Suprapubic skin (tissue), 4 donors: ENCODE measurements around the gene CCDC148. TPM values are rescaled to one million over a fixed set of nuclear protein-coding genes. Genes with fewer than 3 reads are reported as not detected.

Source experiments
- DNase-seq, 2 donors: peaks; one replicate each; pipeline ENCODE4 v3.0.0-alpha.2; 2019; ENCODE audit warnings: low spot score in 2 of 2
- H3K27ac ChIP-seq: fragments of 200-600 bp; sonication (generic); one replicate; pipeline ENCODE4 v1.5.1; 2019
- H3K27me3 ChIP-seq: fragments of 200-600 bp; sonication (generic); one replicate; pipeline ENCODE4 v1.5.1; 2019
- H3K36me3 ChIP-seq: fragments of 200-600 bp; sonication (generic); one replicate; pipeline ENCODE4 v1.5.1; 2019
- H3K4me1 ChIP-seq: fragments of 200-600 bp; sonication (generic); one replicate; pipeline ENCODE4 v1.5.1; 2019
- H3K4me3 ChIP-seq: fragments of 200-600 bp; sonication (generic); one replicate; pipeline ENCODE4 v1.5.1; 2019; ENCODE audit warnings: mild to moderate bottlenecking
- H3K9me3 ChIP-seq: fragments of 200-600 bp; sonication (generic); one replicate; pipeline ENCODE4 v1.5.1; 2019
- EP300 ChIP-seq: sonication (generic); formaldehyde crosslinking; IDR thresholded peaks from one replicate; pipeline ENCODE4 v1.6.1; 2017; ENCODE audit warnings: antibody characterized with exemption
- POLR2A ChIP-seq, 2 donors: fragments of 450-650 bp; IDR thresholded peaks; one replicate each; pipeline ENCODE4 v1.6.1; 2017; ENCODE audit warnings: antibody characterized with exemption in 2 of 2, mild to moderate bottlenecking in 2 of 2, moderate library complexity in 2 of 2
- POLR2AphosphoS5 ChIP-seq, 3 donors: sonication (generic); formaldehyde crosslinking; IDR thresholded peaks; one replicate each; pipeline ENCODE4 v1.6.1; 2017; ENCODE audit warnings: antibody characterized with exemption in 3 of 3
- WGBS: methylation state at CpG from one replicate; pipeline ENCODE4 v1.1.5; 2018; 5-methylcytosine and 5-hydroxymethylcytosine counted together
- total RNA-seq, 4 donors: library from RNA; depleted of rRNA; stranded (reverse); fragments of >200 nt; gene quantifications; one replicate each; pipeline ENCODE4 v1.1.0, GENCODE V29; 2016
- TF ChIP-seq, protein P1 (sequence below), 2 donors: fragments of 200-600 bp in 1 of 2; fragments of 450-650 bp in 1 of 2; sonication (generic) in 1 of 2; IDR thresholded peaks; one replicate each; pipeline ENCODE4 v1.5.1; 2016 to 2019; ENCODE audit warnings: antibody characterized with exemption in 2 of 2, mild to moderate bottlenecking in 1 of 2, moderate library complexity in 1 of 2

CCDC148 gene
- total RNA-seq, 4 donors from 2014 or later: 0.29 to 0.72 (median 0.42) TPM; not detected in 1

DNA sequence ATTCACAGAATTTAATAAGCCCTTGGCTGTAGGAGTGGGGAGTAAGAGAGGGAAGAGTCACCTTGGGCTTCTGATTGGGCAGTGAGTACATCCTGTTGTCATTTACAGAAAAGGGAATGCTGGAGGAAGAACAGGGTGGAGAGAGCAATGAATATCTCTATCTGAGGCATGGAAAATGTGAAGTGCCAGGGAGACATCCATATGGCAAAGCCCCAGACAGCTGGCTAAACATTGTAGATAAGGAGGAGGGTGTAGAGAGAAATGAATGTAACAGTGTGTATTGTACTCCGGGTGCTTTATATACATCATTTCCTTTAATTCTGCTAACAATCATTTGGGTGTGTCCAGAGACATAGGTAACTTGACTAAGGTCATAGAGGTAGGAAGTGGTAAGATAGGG lies 251.3 kb downstream of the CCDC148 start:
- WGBS: 93% methylated on average over 1 of the region's 1 CpG
- TF ChIP-seq POLR2AphosphoS5 (IDR thresholded peaks at IDR 0.05) (no peak), EP300 (no peak), POLR2A (IDR thresholded peaks at IDR 0.05) (no peak)
- TF ChIP-seq, protein P1, sequence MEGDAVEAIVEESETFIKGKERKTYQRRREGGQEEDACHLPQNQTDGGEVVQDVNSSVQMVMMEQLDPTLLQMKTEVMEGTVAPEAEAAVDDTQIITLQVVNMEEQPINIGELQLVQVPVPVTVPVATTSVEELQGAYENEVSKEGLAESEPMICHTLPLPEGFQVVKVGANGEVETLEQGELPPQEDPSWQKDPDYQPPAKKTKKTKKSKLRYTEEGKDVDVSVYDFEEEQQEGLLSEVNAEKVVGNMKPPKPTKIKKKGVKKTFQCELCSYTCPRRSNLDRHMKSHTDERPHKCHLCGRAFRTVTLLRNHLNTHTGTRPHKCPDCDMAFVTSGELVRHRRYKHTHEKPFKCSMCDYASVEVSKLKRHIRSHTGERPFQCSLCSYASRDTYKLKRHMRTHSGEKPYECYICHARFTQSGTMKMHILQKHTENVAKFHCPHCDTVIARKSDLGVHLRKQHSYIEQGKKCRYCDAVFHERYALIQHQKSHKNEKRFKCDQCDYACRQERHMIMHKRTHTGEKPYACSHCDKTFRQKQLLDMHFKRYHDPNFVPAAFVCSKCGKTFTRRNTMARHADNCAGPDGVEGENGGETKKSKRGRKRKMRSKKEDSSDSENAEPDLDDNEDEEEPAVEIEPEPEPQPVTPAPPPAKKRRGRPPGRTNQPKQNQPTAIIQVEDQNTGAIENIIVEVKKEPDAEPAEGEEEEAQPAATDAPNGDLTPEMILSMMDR (IDR thresholded peaks at IDR 0.05): no peak
- Histone ChIP-seq H3K4me1 (peaks cover 5% of the 10 kb centered on the region), H3K36me3 (no peaks in the 10 kb centered on the region), H3K27ac (no peak overlapping the region), H3K4me3 (no peak overlapping the region), H3K9me3 (no peaks in the 10 kb centered on the region), H3K27me3 (no peaks in the 10 kb centered on the region)
- no peak for DNase-seq

GRCh38 chr2:158204741-158205165 lies 251.8 kb downstream of the CCDC148 start:
- Histone ChIP-seq H3K4me3 (no peak overlapping the region), H3K4me1 (peaks cover 5% of the 10 kb centered on the region), H3K36me3 (no peaks in the 10 kb centered on the region), H3K27ac (no peak overlapping the region), H3K9me3 (no peaks in the 10 kb centered on the region), H3K27me3 (no peaks in the 10 kb centered on the region)
- TF ChIP-seq, protein P1 (IDR thresholded peaks at IDR 0.05): no peak
- TF ChIP-seq EP300: no peak
- TF ChIP-seq POLR2A (IDR thresholded peaks at IDR 0.05): no peak
- no peak for TF ChIP-seq POLR2AphosphoS5 (IDR thresholded peaks at IDR 0.05)
- no peak for DNase-seq
- WGBS: 86% methylated on average over 1 of the region's 1 CpG

DNA sequence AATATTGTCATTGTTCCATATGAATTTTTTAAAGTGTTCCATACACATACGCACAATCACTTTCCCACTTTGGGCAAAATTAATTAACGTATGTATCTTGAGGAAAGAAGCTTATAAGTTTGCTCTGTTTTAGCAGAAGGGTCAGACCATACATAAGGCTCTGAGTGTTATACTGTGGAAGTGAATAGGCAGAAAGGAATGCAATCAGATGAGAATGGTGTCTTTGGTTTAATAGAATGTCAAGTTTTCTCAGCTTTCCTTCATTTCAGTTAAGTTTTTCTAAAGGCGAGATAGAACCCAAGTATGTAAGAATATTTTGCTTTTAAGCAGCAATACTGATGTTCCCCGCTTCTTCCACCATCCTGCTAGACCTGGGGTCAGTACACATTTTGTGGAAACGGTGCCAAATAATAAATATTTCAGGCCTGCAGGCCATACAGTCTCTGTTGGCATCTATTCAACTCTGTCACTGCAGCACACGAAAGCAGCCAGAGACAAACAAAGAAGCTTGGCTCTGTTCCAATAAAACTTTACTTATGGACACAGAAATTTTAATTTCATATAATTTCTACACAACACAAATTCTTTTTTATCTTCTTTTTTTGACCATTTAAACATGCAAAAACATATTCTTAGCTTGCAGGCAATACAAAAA lies 254.3 kb downstream of the CCDC148 start:
- Histone ChIP-seq H3K27ac (no peak overlapping the region), H3K4me1 (peaks cover 5% of the 10 kb centered on the region), H3K27me3 (no peaks in the 10 kb centered on the region), H3K4me3 (no peak overlapping the region), H3K9me3 (no peaks in the 10 kb centered on the region), H3K36me3 (no peaks in the 10 kb centered on the region)
- no peak for DNase-seq
- TF ChIP-seq EP300 (no peak), POLR2A (IDR thresholded peaks at IDR 0.05) (no peak), POLR2AphosphoS5 (IDR thresholded peaks at IDR 0.05) (no peak)
- TF ChIP-seq, protein P1 (IDR thresholded peaks at IDR 0.05): no peak
- 46% methylated on average over 6 of the region's 6 CpGs for WGBS

GRCh38 chr2:158199928-158200650 lies 256.5 kb downstream of the CCDC148 start:
- no peaks in the 10 kb centered on the region for H3K27me3 ChIP-seq
- 79% methylated on average over 2 of the region's 2 CpGs for WGBS
- peaks cover 5% of the 10 kb centered on the region for H3K4me1 ChIP-seq
- no peak overlapping the region for H3K4me3 ChIP-seq
- DNase-seq: no peak
- H3K27ac ChIP-seq: no peak overlapping the region
- no peaks in the 10 kb centered on the region for H3K9me3 ChIP-seq
- TF ChIP-seq POLR2A (IDR thresholded peaks at IDR 0.05) (no peak), POLR2AphosphoS5 (IDR thresholded peaks at IDR 0.05) (no peak), EP300 (no peak)
- TF ChIP-seq, protein P1 (IDR thresholded peaks at IDR 0.05): no peak
- no peaks in the 10 kb centered on the region for H3K36me3 ChIP-seq

DNA sequence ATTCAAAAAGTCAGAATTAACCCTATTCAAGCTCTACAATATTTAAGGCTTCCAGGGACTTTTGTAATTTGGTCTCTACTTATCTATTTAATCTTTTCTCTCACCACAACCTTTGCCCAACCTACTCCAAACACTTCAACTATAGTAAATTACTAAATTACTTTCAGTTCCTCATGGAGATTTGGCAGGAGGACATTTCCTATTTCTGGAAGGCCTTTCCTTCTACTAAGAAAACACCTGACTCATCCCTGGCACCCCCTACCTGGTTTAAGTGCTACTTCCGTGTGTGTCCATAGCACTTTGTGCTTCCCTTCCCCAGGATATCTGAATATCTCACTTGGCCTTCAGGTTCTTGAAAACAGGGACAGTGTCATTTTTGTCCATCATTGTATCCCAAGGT lies 258.6 kb downstream of the CCDC148 start:
- no peaks in the 10 kb centered on the region for H3K9me3 ChIP-seq
- DNase-seq: no peak
- H3K27me3 ChIP-seq: no peaks in the 10 kb centered on the region
- no peak for TF ChIP-seq POLR2AphosphoS5 (IDR thresholded peaks at IDR 0.05)
- no peak for TF ChIP-seq EP300
- TF ChIP-seq, protein P1 (IDR thresholded peaks at IDR 0.05): no peak
- no peak for TF ChIP-seq POLR2A (IDR thresholded peaks at IDR 0.05)
- WGBS: 59% methylated on average over 1 of the region's 1 CpG
- no peak overlapping the region for H3K27ac ChIP-seq
- H3K4me1 ChIP-seq: peaks cover 5% of the 10 kb centered on the region
- H3K36me3 ChIP-seq: no peaks in the 10 kb centered on the region
- H3K4me3 ChIP-seq: no peak overlapping the region
